Type B pancreatic cell (in vitro differentiated cells): Measurements from ENCODE around the gene HEY2. TPM values are rescaled to one million over a fixed set of nuclear protein-coding genes. Genes with fewer than 3 reads are reported as not detected.
"Not testable (repeated sequence)": the region's sequence is repeated elsewhere in the genome, so short reads cannot be mapped to it uniquely, and the experiment has no call there.

Experiments used
- DNase-seq: peaks from one replicate; pipeline ENCODE4 v3.0.0; 2021; ENCODE audit warnings: mixed read lengths; ENCODE audit not compliant: unreplicated experiment; ENCODE audit errors: extremely low spot score
- H3K27ac Mint-ChIP-seq: 2 replicates; pipeline ENCODE4 v1.8.0; 2021; ENCODE audit warnings: mild to moderate bottlenecking, mixed read lengths
- H3K27me3 Mint-ChIP-seq: 2 replicates; pipeline ENCODE4 v1.8.0; 2021; ENCODE audit warnings: mixed read lengths
- H3K36me3 Mint-ChIP-seq: 2 replicates; pipeline ENCODE4 v1.8.0; 2021; ENCODE audit warnings: mixed read lengths
- H3K4me1 Mint-ChIP-seq: one replicate; pipeline ENCODE4 v1.8.0; 2021; ENCODE audit warnings: mixed read lengths; ENCODE audit not compliant: unreplicated experiment
- H3K4me3 Mint-ChIP-seq: 2 replicates; pipeline ENCODE4 v1.8.0; 2021; ENCODE audit warnings: mild to moderate bottlenecking, mixed read lengths
- H3K9me3 Mint-ChIP-seq: 2 replicates; pipeline ENCODE4 v1.8.0; 2021; ENCODE audit warnings: mixed read lengths
- CTCF ChIP-seq: fragments of 200-600 bp; sonication (generic); conservative IDR thresholded peaks from 2 replicates; pipeline ENCODE4 v1.5.0; 2021; ENCODE audit warnings: antibody characterized with exemption, mild to moderate bottlenecking
- long read RNA-seq: library from polyadenylated mRNA; unstranded; transcript quantifications from one replicate; pipeline ENCODE4 v2.0.0, GENCODE V29; 2020
- total RNA-seq: library from RNA; stranded (reverse); gene quantifications from 2 replicates; pipeline ENCODE4 v1.2.1, GENCODE V29; 2021; ENCODE audit warnings: low replicate concordance

Gene HEY2
- 10.0 and 11.3 TPM in 2 replicates for total RNA-seq
- long read RNA-seq, partial matches to known transcripts, result 6 of 10 reads
- long read RNA-seq, other reads (novel, unspliced or antisense), result 1 of 10 reads

DNA sequence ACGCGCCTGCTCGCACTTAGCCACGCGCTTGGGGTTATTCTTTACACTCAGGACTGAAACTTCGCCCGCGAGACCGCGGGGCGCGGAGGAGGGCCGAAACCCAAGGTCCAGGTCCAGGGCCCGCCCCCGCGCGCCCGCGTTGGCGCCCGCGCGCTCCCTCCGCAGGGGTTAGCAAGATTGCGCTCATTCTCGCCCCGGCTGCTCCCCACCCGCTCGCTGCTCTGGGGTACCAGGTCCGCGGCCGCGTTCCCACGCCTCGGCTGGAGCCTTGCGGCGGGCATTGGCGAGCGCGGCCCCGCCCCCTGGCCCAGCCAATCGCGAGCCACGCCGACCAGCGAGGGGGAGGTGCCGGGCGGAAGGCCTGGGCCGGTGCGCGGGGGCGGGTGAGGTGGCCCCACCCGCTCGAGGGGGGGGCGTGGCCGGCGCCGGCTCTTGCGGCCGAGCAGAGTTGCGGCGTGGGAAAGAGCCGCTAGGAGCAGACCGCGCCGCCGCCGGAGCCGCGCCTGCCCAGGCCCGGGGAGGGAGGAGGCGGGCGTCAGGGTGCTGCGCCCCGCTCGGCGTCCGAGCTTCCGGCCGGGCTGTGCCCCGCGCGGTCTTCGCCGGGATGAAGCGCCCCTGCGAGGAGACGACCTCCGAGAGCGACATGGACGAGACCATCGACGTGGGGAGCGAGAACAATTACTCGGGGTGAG, at the start of gene HEY2:
Gene HEY2 (plus strand): TSS at position 460 of the 692 bp plus-strand sequence. CDS start 145 bp downstream, at position 605.
- peaks cover 32% of the 10 kb centered on the region for H3K4me1 Mint-ChIP-seq
- peaks cover 3% of the 10 kb centered on the region for H3K36me3 Mint-ChIP-seq
- peaks cover 71% of the 10 kb centered on the region for H3K27me3 Mint-ChIP-seq
- H3K4me3 Mint-ChIP-seq, result peak within 1 kb of the TSS; percentile 98
- DNase-seq, result peak; percentile 96
- no peak for TF ChIP-seq CTCF
- no peaks in the 10 kb centered on the region for H3K9me3 Mint-ChIP-seq
- H3K27ac Mint-ChIP-seq, result peak within 1 kb of the TSS; percentile 88

DNA sequence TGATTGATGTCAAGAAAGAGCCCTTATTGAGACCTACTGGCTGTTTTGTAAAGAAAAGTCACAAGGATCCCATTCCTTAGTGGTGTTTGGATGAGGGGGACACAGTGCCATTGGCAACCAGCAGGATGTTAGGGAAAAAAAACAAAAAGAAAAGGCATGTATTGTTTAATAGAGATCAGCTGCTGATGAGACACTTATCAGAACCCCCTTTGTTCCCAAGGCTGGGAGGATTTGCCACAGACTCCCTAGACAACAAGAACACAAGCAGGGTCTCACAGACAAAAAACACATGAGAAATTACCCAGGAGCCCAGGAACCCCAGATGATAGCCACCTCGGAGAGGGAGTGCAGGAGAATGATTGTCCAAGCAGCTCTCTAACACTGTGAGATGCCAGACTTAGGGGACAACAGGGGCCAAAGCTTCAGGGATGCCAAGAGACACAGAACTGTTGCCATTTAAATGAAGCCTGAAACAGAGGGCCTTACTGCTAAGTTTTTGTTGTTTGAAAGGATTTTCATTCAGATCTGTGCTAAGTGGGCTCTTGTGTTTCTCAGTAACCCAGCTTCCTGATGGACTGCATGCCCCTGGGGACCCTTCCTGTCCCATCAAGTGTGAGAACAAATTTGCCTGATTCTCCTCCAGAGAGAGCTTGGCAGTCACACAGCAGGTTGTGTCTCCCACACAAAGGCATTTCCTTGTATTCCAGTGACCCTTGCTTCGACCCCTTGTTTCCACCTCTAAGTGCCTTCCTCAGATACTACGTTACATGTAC, 48.7 kb upstream of the HEY2 start:
- no peaks in the 10 kb centered on the region for H3K36me3 Mint-ChIP-seq
- DNase-seq, result no peak
- H3K27ac Mint-ChIP-seq, result no peak overlapping the region
- H3K4me3 Mint-ChIP-seq, result no peak overlapping the region
- no peak for TF ChIP-seq CTCF
- H3K9me3 Mint-ChIP-seq, result no peaks in the 10 kb centered on the region
- peaks cover 12% of the 10 kb centered on the region for H3K4me1 Mint-ChIP-seq
- peaks cover 9% of the 10 kb centered on the region for H3K27me3 Mint-ChIP-seq

DNA sequence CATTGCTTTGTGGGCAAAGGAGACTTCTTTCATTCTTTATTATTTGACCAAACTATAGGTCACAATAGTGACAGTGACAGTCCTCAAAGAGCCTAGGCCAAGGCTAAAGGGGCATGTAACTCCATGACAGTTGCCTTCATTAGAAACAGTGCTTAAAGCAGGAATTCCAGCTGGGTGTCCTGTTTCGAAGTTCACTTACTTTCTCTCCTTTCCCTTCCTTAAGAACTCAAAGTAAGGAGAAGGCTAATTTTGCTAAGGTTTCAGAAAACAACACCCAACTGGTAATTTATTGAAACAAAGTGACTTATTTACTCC, 48.1 kb upstream of the HEY2 start:
- no peaks in the 10 kb centered on the region for H3K9me3 Mint-ChIP-seq
- H3K4me3 Mint-ChIP-seq, result no peak overlapping the region
- H3K27me3 Mint-ChIP-seq, result peaks cover 14% of the 10 kb centered on the region
- DNase-seq, result no peak
- H3K4me1 Mint-ChIP-seq, result peaks cover 12% of the 10 kb centered on the region
- H3K36me3 Mint-ChIP-seq, result no peaks in the 10 kb centered on the region
- TF ChIP-seq CTCF, result no peak
- H3K27ac Mint-ChIP-seq, result no peak overlapping the region

DNA sequence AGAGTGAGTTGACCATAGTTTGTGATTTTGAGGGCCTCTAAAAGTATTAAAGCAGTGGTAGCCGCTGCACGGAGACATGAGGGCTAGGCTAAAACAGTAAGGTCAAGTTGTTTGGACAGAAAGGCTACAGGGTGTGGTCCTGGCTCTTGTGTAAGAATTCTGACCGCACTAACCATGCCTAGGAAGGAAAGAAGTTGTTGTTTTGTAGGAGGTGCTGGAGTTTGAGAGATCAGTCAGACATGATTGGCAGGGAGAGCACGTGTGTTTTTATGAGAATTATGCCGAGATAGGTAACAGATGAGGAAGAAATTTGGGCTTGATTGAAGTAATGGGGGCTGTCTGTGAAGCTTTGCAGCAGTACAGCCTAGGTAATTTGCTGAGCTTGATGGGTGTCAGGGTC, 45.5 kb upstream of the HEY2 start:
- peaks cover 12% of the 10 kb centered on the region for H3K4me1 Mint-ChIP-seq
- H3K4me3 Mint-ChIP-seq, H3K36me3 Mint-ChIP-seq, DNase-seq, H3K27ac Mint-ChIP-seq, H3K9me3 Mint-ChIP-seq: not testable (repeated sequence)
- H3K27me3 Mint-ChIP-seq, result peaks cover 32% of the 10 kb centered on the region

DNA sequence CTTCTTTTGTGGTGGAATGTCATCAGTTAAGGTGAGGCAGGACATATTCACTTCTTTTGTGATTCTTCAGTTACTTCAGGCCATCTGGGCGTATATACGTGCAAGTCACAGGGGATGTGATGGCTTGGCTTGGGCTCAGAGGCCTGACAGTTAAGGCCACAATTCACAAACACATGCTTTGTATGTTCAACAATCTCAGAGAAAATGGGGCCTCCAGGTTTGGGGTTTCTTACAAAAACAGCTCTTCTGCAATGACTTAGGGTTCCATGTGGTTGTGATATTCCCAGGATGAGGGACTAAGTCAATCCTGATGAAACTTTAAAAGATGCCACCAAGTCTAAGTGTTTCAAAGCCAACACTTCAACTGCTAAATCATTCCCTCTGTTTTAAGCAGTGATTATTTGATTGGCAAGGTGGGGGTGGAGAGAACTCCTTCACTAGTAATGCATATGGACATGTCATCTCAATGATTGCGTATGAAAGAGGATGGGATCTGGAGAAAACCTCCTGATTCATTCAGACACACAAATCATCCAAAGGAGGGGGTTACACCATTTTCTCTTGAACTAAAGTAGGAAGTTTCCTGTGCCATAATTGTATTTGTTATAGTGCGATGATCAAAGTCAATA, 41.7 kb upstream of the HEY2 start:
- H3K27me3 Mint-ChIP-seq, result peaks cover 29% of the 10 kb centered on the region
- no peak for DNase-seq
- peaks cover 3% of the 10 kb centered on the region for H3K36me3 Mint-ChIP-seq
- peaks cover 13% of the 10 kb centered on the region for H3K9me3 Mint-ChIP-seq
- TF ChIP-seq CTCF, result no peak
- no peaks in the 10 kb centered on the region for H3K4me1 Mint-ChIP-seq
- H3K27ac Mint-ChIP-seq, result no peak overlapping the region
- no peak overlapping the region for H3K4me3 Mint-ChIP-seq
